GM23338 (cell line): ENCODE measurements around the gene PIGZ. TPM values are rescaled to one million over a fixed set of nuclear protein-coding genes. Genes with fewer than 3 reads are reported as not detected.
A peak's percentile ranks its signal among the peaks of the same experiment; 100 is the strongest.

Experiments used
- ATAC-seq: fragments of 200-7000 bp; cut with Tn5 transposase; 3 replicates; pipeline ENCODE4 v1.9.1; 2020
- DNase-seq: peaks from one replicate; pipeline ENCODE4 v3.0.0-alpha.2; 2015; ENCODE audit warnings: low spot score
- H2AFZ ChIP-seq: fragments of 200-600 bp; sonication (generic); 2 replicates; pipeline ENCODE4 v1.8.0; 2016; ENCODE audit warnings: antibody characterized with exemption, mild to moderate bottlenecking, moderate library complexity
- H3F3A ChIP-seq: fragments of 200-600 bp; sonication (generic); replicated peaks from 2 replicates; pipeline ENCODE4 v1.8.0; 2017; ENCODE audit warnings: antibody characterized with exemption, mixed run types, low read depth
- H3K27ac ChIP-seq: fragments of 200-600 bp; sonication (generic); 2 replicates; pipeline ENCODE4 v1.6.1; 2016; ENCODE audit warnings: low read depth
- H3K27me3 ChIP-seq: fragments of 200-600 bp; sonication (generic); 2 replicates; pipeline ENCODE4 v1.8.0; 2016; ENCODE audit warnings: mild to moderate bottlenecking, mixed run types, moderate library complexity; ENCODE audit not compliant: insufficient read depth
- H3K36me3 ChIP-seq: fragments of 200-600 bp; sonication (generic); 2 replicates; pipeline ENCODE4 v1.8.0; 2016; ENCODE audit warnings: mild to moderate bottlenecking; ENCODE audit not compliant: insufficient read depth
- H3K4me1 ChIP-seq: fragments of 200-600 bp; sonication (generic); 2 replicates; pipeline ENCODE4 v1.8.0; 2016; ENCODE audit warnings: mild to moderate bottlenecking, moderate library complexity; ENCODE audit not compliant: insufficient read depth
- H3K4me2 ChIP-seq: fragments of 200-600 bp; sonication (generic); 2 replicates; pipeline ENCODE4 v1.7.1; 2017; ENCODE audit warnings: mixed run types
- H3K4me3 ChIP-seq: fragments of 200-600 bp; sonication (generic); 2 replicates; pipeline ENCODE4 v1.6.1; 2016; ENCODE audit warnings: mixed run types
- H3K79me2 ChIP-seq: fragments of 200-600 bp; sonication (generic); replicated peaks from 2 replicates; pipeline ENCODE4 v1.8.0; 2017; ENCODE audit warnings: mild to moderate bottlenecking; ENCODE audit not compliant: insufficient read depth
- H3K9me2 ChIP-seq: fragments of 200-600 bp; sonication (generic); 2 replicates; pipeline ENCODE4 v1.8.0; 2017; ENCODE audit not compliant: insufficient read depth
- H4K20me1 ChIP-seq: fragments of 200-600 bp; sonication (generic); replicated peaks from 2 replicates; pipeline ENCODE4 v1.8.0; 2017; ENCODE audit warnings: mild to moderate bottlenecking; ENCODE audit not compliant: insufficient read depth
- H3K27ac Mint-ChIP-seq: 2 replicates; pipeline ENCODE4 v1.8.0; 2020; ENCODE audit warnings: inconsistent platforms, mild to moderate bottlenecking, moderate library complexity, mixed read lengths
- H3K27me3 Mint-ChIP-seq: 3 replicates; pipeline ENCODE4 v1.8.0; 2022; ENCODE audit warnings: low read depth, mild to moderate bottlenecking, moderate library complexity, mixed read lengths, inconsistent platforms; ENCODE audit not compliant: insufficient read depth, poor library complexity
- H3K36me3 Mint-ChIP-seq: 3 replicates; pipeline ENCODE4 v1.8.0; 2021; ENCODE audit warnings: low read depth, mild to moderate bottlenecking, inconsistent platforms, moderate library complexity, mixed read lengths
- H3K4me1 Mint-ChIP-seq: 3 replicates; pipeline ENCODE4 v1.8.0; 2020; ENCODE audit warnings: mild to moderate bottlenecking, inconsistent platforms, mixed read lengths
- H3K4me3 Mint-ChIP-seq: 3 replicates; pipeline ENCODE4 v1.8.0; 2021; ENCODE audit warnings: moderate library complexity, mild to moderate bottlenecking, inconsistent platforms, mixed read lengths
- H3K9me3 Mint-ChIP-seq: 3 replicates; pipeline ENCODE4 v1.8.0; 2020; ENCODE audit warnings: moderate library complexity, mild to moderate bottlenecking, inconsistent platforms, mixed read lengths
- CREB1 ChIP-seq: fragments of 250-450 bp; sonication (Bioruptor Pico); IDR thresholded peaks from 2 replicates; pipeline ENCODE4 v1.5.0; 2020; ENCODE audit warnings: low read depth, mild to moderate bottlenecking, moderate library complexity
- CTCF ChIP-seq, 2 experiments: fragments of 200-600 bp in 1 of 2; sonication (generic) in 1 of 2; conservative IDR thresholded peaks; 2 replicates each; pipeline versions ENCODE4 v1.5.1 to v1.6.1; 2016 to 2017; ENCODE audit warnings: antibody characterized with exemption in 2 of 2, low read depth in 2 of 2, mild to moderate bottlenecking in 2 of 2, moderate library complexity in 1 of 2
- EZH2 ChIP-seq: fragments of 200-600 bp; sonication (generic); IDR thresholded peaks from one replicate; pipeline ENCODE4 v1.8.0; 2017; ENCODE audit warnings: antibody characterized with exemption, mild to moderate bottlenecking, low read depth; ENCODE audit not compliant: unreplicated experiment
- JUNB ChIP-seq: IDR thresholded peaks from one replicate; pipeline ENCODE4 v1.6.1; 2016; ENCODE audit warnings: antibody characterized with exemption; ENCODE audit not compliant: unreplicated experiment
- NANOG ChIP-seq: IDR thresholded peaks from 2 replicates; pipeline ENCODE4 v1.6.1; 2016; ENCODE audit warnings: antibody characterized with exemption, borderline replicate concordance
- POLR2AphosphoS5 ChIP-seq: IDR thresholded peaks from 2 replicates; pipeline ENCODE4 v1.6.1; 2016; ENCODE audit warnings: antibody characterized with exemption, low read depth
- polyA plus RNA-seq: library from polyadenylated mRNA; unstranded; fragments of >200 nt; fragmentation: Nextera tagmentation; extraction: Ambion mirVana; gene quantifications from 2 replicates; pipeline ENCODE4 v1.2.1, GENCODE V29; 2016
- total RNA-seq: library from RNA; depleted of rRNA; stranded (reverse); fragments of >200 nt; shearing (Covaris generic); gene quantifications from 2 replicates; pipeline ENCODE4 v1.2.3, GENCODE V29; 2014
- TF ChIP-seq, protein P1 (sequence below): IDR thresholded peaks from 2 replicates; pipeline ENCODE4 v1.6.1; 2016; ENCODE audit warnings: antibody characterized with exemption
- TF ChIP-seq, protein P2 (sequence below): IDR thresholded peaks from one replicate; pipeline ENCODE4 v1.6.1; 2018; ENCODE audit warnings: antibody characterized with exemption; ENCODE audit not compliant: unreplicated experiment

PIGZ gene
- total and polyA plus RNA-seq, 2 experiments from 2014 or later = 0.16 TPM; not detected in 1

GRCh38 chr3:197001972-197002700, 33.5 kb upstream of the PIGZ start:
- Histone ChIP-seq H3K36me3 (no peaks in the 10 kb centered on the region), H3K27me3 (peaks cover 30% of the 10 kb centered on the region), H3K4me2 (peak overlapping the region; percentile 82), H3K4me1 (no peaks in the 10 kb centered on the region; the same call in 1 of the 2 replicates), H3K9me2 (no peaks in the 10 kb centered on the region), H4K20me1 (no peaks in the 10 kb centered on the region), H3K4me3 (peak overlapping the region; percentile 60), H3K27ac (no peak overlapping the region), H3F3A (peaks cover 6% of the 10 kb centered on the region; the same call in 1 of the 2 replicates), H3K79me2 (no peaks in the 10 kb centered on the region), H2AFZ (peak overlapping the region; percentile 83)
- no peak overlapping the region for H3K27ac Mint-ChIP-seq
- peaks cover 23% of the 10 kb centered on the region for H3K27me3 Mint-ChIP-seq
- peaks cover 4% of the 10 kb centered on the region; the same call in 1 of the 3 replicates for H3K36me3 Mint-ChIP-seq
- H3K4me3 Mint-ChIP-seq = peak overlapping the region; percentile 53
- H3K4me1 Mint-ChIP-seq = peaks cover 8% of the 10 kb centered on the region
- H3K9me3 Mint-ChIP-seq = peaks cover 3% of the 10 kb centered on the region; the same call in 2 of the 3 replicates
- TF ChIP-seq POLR2AphosphoS5 = no peak
- peak; percentile 32 for TF ChIP-seq EZH2
- DNase-seq (peak; percentile 42), ATAC-seq (peak; percentile 36)

DNA sequence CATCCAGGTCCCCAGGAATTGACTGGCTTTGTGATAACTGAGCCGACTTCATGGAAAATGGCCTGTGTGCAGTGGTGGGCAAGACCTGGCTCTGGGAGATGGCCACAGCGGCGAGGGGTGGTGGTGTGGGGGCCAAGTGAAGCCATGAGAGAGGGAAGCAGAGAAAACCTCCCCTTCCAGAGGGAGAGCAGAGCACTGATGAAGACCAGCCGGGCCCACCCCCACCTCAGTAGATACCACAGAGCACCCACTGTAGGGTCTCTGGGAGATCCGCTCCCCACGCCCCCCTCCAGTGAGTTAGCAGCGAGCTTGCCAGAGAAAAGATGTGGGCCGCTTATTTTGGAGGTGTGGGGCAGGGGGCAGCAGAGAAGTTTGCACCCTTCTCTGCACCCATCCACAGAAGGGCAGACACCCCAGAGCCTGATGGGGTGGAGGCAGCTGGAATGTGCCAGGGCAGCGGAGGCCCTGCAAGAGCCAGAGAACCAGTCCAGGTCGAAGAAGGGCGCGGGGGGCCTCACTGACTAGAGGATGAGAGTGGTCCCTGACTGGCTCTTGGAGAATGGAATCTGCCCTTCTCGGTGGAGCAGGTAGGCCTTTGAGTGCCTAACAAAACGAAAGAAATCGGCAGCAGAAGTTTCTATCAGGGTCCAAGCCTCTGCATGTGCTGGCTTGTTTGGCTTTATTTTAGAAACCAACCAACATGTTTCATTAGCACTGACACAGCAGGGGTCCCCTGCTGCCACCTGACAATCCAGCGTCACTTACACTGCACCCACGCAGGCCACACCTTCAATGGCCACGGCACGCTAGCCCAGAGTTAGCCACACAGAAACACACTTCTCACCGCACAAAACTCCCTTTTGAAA, 32.7 kb upstream of the PIGZ start:
- H3K4me1 ChIP-seq = no peaks in the 10 kb centered on the region; the same call in 1 of the 2 replicates
- no peaks in the 10 kb centered on the region for H4K20me1 ChIP-seq
- peak overlapping the region; percentile 82; the same call in 1 of the 2 replicates for H3K4me2 ChIP-seq
- no peak for ATAC-seq
- peak overlapping the region; percentile 51 for H3K4me3 Mint-ChIP-seq
- peaks cover 25% of the 10 kb centered on the region for H3K27me3 Mint-ChIP-seq
- H3K27ac ChIP-seq = no peak overlapping the region
- H3K9me3 Mint-ChIP-seq = peaks cover 3% of the 10 kb centered on the region; the same call in 2 of the 3 replicates
- no peaks in the 10 kb centered on the region for H3K36me3 ChIP-seq
- no peaks in the 10 kb centered on the region for H3K9me2 ChIP-seq
- no peaks in the 10 kb centered on the region for H3K79me2 ChIP-seq
- H3K27ac Mint-ChIP-seq = no peak overlapping the region
- H3K4me1 Mint-ChIP-seq = peaks cover 8% of the 10 kb centered on the region
- H3K27me3 ChIP-seq = peaks cover 30% of the 10 kb centered on the region
- no peak for DNase-seq
- H3F3A ChIP-seq = peaks cover 6% of the 10 kb centered on the region; the same call in 1 of the 2 replicates
- H3K36me3 Mint-ChIP-seq = peaks cover 4% of the 10 kb centered on the region; the same call in 1 of the 3 replicates
- peak overlapping the region; percentile 60; the same call in 1 of the 2 replicates for H3K4me3 ChIP-seq
- peak overlapping the region; percentile 83 for H2AFZ ChIP-seq
- TF ChIP-seq JUNB (no peak), NANOG (no peak), CREB1 (CRISPR knock-in tag) (no peak), POLR2AphosphoS5 (no peak), CTCF (conservative IDR thresholded peaks at IDR 0.05; ENCODE audit: low read depth in 2 of 2) (no peak), EZH2 (no peak)
- TF ChIP-seq, protein P1, sequence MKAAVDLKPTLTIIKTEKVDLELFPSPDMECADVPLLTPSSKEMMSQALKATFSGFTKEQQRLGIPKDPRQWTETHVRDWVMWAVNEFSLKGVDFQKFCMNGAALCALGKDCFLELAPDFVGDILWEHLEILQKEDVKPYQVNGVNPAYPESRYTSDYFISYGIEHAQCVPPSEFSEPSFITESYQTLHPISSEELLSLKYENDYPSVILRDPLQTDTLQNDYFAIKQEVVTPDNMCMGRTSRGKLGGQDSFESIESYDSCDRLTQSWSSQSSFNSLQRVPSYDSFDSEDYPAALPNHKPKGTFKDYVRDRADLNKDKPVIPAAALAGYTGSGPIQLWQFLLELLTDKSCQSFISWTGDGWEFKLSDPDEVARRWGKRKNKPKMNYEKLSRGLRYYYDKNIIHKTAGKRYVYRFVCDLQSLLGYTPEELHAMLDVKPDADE = no peak
- TF ChIP-seq, protein P2, sequence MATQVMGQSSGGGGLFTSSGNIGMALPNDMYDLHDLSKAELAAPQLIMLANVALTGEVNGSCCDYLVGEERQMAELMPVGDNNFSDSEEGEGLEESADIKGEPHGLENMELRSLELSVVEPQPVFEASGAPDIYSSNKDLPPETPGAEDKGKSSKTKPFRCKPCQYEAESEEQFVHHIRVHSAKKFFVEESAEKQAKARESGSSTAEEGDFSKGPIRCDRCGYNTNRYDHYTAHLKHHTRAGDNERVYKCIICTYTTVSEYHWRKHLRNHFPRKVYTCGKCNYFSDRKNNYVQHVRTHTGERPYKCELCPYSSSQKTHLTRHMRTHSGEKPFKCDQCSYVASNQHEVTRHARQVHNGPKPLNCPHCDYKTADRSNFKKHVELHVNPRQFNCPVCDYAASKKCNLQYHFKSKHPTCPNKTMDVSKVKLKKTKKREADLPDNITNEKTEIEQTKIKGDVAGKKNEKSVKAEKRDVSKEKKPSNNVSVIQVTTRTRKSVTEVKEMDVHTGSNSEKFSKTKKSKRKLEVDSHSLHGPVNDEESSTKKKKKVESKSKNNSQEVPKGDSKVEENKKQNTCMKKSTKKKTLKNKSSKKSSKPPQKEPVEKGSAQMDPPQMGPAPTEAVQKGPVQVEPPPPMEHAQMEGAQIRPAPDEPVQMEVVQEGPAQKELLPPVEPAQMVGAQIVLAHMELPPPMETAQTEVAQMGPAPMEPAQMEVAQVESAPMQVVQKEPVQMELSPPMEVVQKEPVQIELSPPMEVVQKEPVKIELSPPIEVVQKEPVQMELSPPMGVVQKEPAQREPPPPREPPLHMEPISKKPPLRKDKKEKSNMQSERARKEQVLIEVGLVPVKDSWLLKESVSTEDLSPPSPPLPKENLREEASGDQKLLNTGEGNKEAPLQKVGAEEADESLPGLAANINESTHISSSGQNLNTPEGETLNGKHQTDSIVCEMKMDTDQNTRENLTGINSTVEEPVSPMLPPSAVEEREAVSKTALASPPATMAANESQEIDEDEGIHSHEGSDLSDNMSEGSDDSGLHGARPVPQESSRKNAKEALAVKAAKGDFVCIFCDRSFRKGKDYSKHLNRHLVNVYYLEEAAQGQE = no peak
